C4-2B (cell line): ENCODE data around the gene LEPROT.

ENCODE experiments used
- CTCF ChIP-seq: fragments of 450-650 bp; conservative IDR thresholded peaks from 2 replicates; pipeline ENCODE4 v1.5.1; 2017; ENCODE audit warnings: mild to moderate bottlenecking
- ZFX ChIP-seq: fragments of 450-650 bp; IDR thresholded peaks from 2 replicates; pipeline ENCODE4 v1.6.1; 2017

GRCh38 chr1:65399003-65399402 lies 21.5 kb upstream of the LEPROT start:
- TF ChIP-seq ZFX (no peak), CTCF (no peak)
